CD14-positive monocyte (primary cell): ENCODE data around the gene RIMBP2. TPM values are rescaled to one million over a fixed set of nuclear protein-coding genes. Genes with fewer than 3 reads are reported as not detected.

Experiments
- DNase-seq, 3 donors: peaks; one replicate each; pipeline ENCODE4 v3.0.0-alpha.2; 2011 to 2022
- H2AFZ ChIP-seq: 2 replicates; pipeline ENCODE4 v1.6.0; 2012; ENCODE audit warnings: mild to moderate bottlenecking, low read depth, low read length, inconsistent platforms; ENCODE audit not compliant: insufficient read depth, poor library complexity, severe bottlenecking
- H3K27ac ChIP-seq, 2 donors: 1 replicate in 1 of 2; 2 replicates in 1 of 2; pipeline ENCODE4 v1.5.1; 2012 to 2013; ENCODE audit warnings: low read length in 2 of 2, control low read depth in 1 of 2, inconsistent platforms in 1 of 2, low read depth in 1 of 2, mild to moderate bottlenecking in 1 of 2
- H3K27me3 ChIP-seq, 2 donors: one replicate each; pipeline versions ENCODE4 v1.6.0 to v1.6.1; 2011 to 2013; ENCODE audit warnings: low read length in 2 of 2; ENCODE audit not compliant: control insufficient read depth in 2 of 2, insufficient read depth in 2 of 2
- H3K36me3 ChIP-seq, 2 donors: replicated peaks in 1 of 2; 1 replicate in 1 of 2; 2 replicates in 1 of 2; pipeline versions ENCODE4 v1.5.1 to v1.6.1; 2012 to 2013; ENCODE audit warnings: low read length in 2 of 2, control low read depth in 1 of 2, inconsistent platforms in 1 of 2, mild to moderate bottlenecking in 1 of 2; ENCODE audit not compliant: insufficient read depth in 2 of 2, control insufficient read depth in 1 of 2
- H3K4me1 ChIP-seq, 2 donors: 1 replicate in 1 of 2; 2 replicates in 1 of 2; pipeline versions ENCODE4 v1.5.1 to v1.6.1; 2012 to 2013; ENCODE audit warnings: low read length in 2 of 2, control low read depth in 1 of 2, inconsistent platforms in 1 of 2, mild to moderate bottlenecking in 1 of 2, moderate library complexity in 1 of 2; ENCODE audit not compliant: insufficient read depth in 2 of 2, control insufficient read depth in 1 of 2
- H3K4me2 ChIP-seq: replicated peaks from 2 replicates; pipeline ENCODE3; 2012; ENCODE audit warnings: low read length, moderate library complexity, mild to moderate bottlenecking; ENCODE audit not compliant: poor library complexity, severe bottlenecking; ENCODE audit errors: extremely low read depth
- H3K4me3 ChIP-seq, 3 experiments: fragments of 200-600 bp in 1 of 3; sonication (generic) in 1 of 3; replicated peaks in 1 of 3; 1 replicate in 2 of 3; 2 replicates in 1 of 3; pipeline ENCODE4 v1.5.1; 2011 to 2013; ENCODE audit warnings: low read length in 3 of 3, mild to moderate bottlenecking in 3 of 3, control low read depth in 2 of 3, low read depth in 2 of 3, inconsistent platforms in 1 of 3, moderate library complexity in 1 of 3
- H3K79me2 ChIP-seq: 2 replicates; pipeline ENCODE4 v1.6.0; 2012; ENCODE audit warnings: mild to moderate bottlenecking, control low read depth, inconsistent platforms, low read length, moderate library complexity; ENCODE audit not compliant: insufficient read depth
- H3K9ac ChIP-seq: 2 replicates; pipeline ENCODE4 v1.6.0; 2017; ENCODE audit warnings: low read length, mild to moderate bottlenecking; ENCODE audit not compliant: insufficient read depth, poor library complexity, severe bottlenecking
- H3K9me3 ChIP-seq, 2 donors: replicated peaks in 1 of 2; 1 replicate in 1 of 2; 2 replicates in 1 of 2; pipeline versions ENCODE4 v1.5.1 to v1.6.1; 2012 to 2013; ENCODE audit warnings: low read length in 2 of 2, control low read depth in 1 of 2; ENCODE audit not compliant: control insufficient read depth in 1 of 2, insufficient read depth in 1 of 2
- H4K20me1 ChIP-seq: 2 replicates; pipeline ENCODE4 v1.6.0; 2012; ENCODE audit warnings: mild to moderate bottlenecking, low read length, control low read depth, moderate library complexity; ENCODE audit not compliant: insufficient read depth
- H3K27ac Mint-ChIP-seq, 7 donors: one replicate each; pipeline ENCODE4 v1.8.0; 2020; ENCODE audit warnings: mild to moderate bottlenecking in 7 of 7, mixed read lengths in 7 of 7, moderate library complexity in 6 of 7, inconsistent platforms in 2 of 7
- H3K27me3 Mint-ChIP-seq, 3 donors: one replicate each; pipeline ENCODE4 v1.8.0; 2021 to 2022; ENCODE audit warnings: low read depth in 3 of 3, mild to moderate bottlenecking in 3 of 3, mixed read lengths in 3 of 3, moderate library complexity in 3 of 3, inconsistent platforms in 1 of 3
- H3K36me3 Mint-ChIP-seq, 2 donors: one replicate each; pipeline ENCODE4 v1.8.0; 2020; ENCODE audit warnings: mixed read lengths in 2 of 2, inconsistent platforms in 1 of 2, mild to moderate bottlenecking in 1 of 2
- H3K4me1 Mint-ChIP-seq: one replicate; pipeline ENCODE4 v1.8.0; 2020; ENCODE audit warnings: mild to moderate bottlenecking, mixed read lengths
- H3K4me3 Mint-ChIP-seq, 2 donors: one replicate each; pipeline ENCODE4 v1.8.0; 2020; ENCODE audit warnings: mild to moderate bottlenecking in 2 of 2, mixed read lengths in 2 of 2, moderate library complexity in 1 of 2
- H3K9me3 Mint-ChIP-seq, 7 donors: one replicate each; pipeline ENCODE4 v1.8.0; 2020 to 2022; ENCODE audit warnings: mixed read lengths in 7 of 7, mild to moderate bottlenecking in 6 of 7, moderate library complexity in 6 of 7, inconsistent platforms in 2 of 7
- CTCF ChIP-seq: fragments of 200-600 bp; IDR thresholded peaks from one replicate; pipeline ENCODE4 v1.8.0; 2022; ENCODE audit warnings: antibody characterized with exemption, mild to moderate bottlenecking
- WGBS: methylation state at CpG from one replicate; pipeline ENCODE4 v1.1.5; 2013; ENCODE audit warnings: missing lambda C conversion rate; ENCODE audit not compliant: insufficient coverage; 5-methylcytosine and 5-hydroxymethylcytosine counted together
- intact Hi-C, 2 donors: fragments of 100-400 bp; cut with micrococcal nuclease; formaldehyde crosslinking; loops; one replicate each; pipeline versions ENCODE4 v1.15.0 to v1.15.1; 2023
- polyA plus RNA-seq, 3 donors: library from polyadenylated mRNA; depleted of rRNA in 1 of 3; unstranded in 2 of 3; stranded (reverse) in 1 of 3; fragments of 300-500 nt in 2 of 3; fragments of >200 nt in 1 of 3; fragmentation: Illumina TruSeq in 2 of 3; gene quantifications; 1 replicate in 2 of 3; 2 replicates in 1 of 3; pipeline ENCODE4 v1.2.3, GENCODE V29; 2012 to 2021

RIMBP2 gene
- polyA plus RNA-seq, 3 donors, result not detected

- Mint-ChIP-seq H3K27ac (no peak overlapping the region), H3K27me3 (peaks cover 2 to 3% (median 2%) of the 10 kb centered on the region in 3 donors), H3K4me1 (no peaks in the 10 kb centered on the region), H3K4me3 (no peak overlapping the region), H3K9me3 (peaks cover 0 to 10% (median 5%) of the 10 kb centered on the region in 7 donors), H3K36me3 (no peaks in the 10 kb centered on the region)
- intact Hi-C loops, result no loop called here
- Histone ChIP-seq H3K27ac (no peak overlapping the region), H3K4me1 (no peaks in the 10 kb centered on the region), H3K9ac (no peak overlapping the region), H3K4me3 (no peak overlapping the region), H3K9me3 (no peaks in the 10 kb centered on the region), H2AFZ (no peak overlapping the region), H3K36me3 (no peaks in the 10 kb centered on the region), H3K27me3 (no peaks in the 10 kb centered on the region), H4K20me1 (no peaks in the 10 kb centered on the region), H3K79me2 (no peaks in the 10 kb centered on the region), H3K4me2 (no peak overlapping the region)
- TF ChIP-seq CTCF, result no peak
- DNase-seq, result no peak
- 85% methylated on average over 11 of the region's 12 CpGs for WGBS
Observed at GRCh38 chr12:130511285-130511684, 204.8 kb downstream of the RIMBP2 start.

- H3K27me3 Mint-ChIP-seq, result peaks cover 2 to 3% (median 2%) of the 10 kb centered on the region in 3 donors
- intact Hi-C loops, result no loop called here
Observed at GRCh38 chr12:130509454-130509853, 206.6 kb downstream of the RIMBP2 start.

More at GRCh38 chr12:130509454-130509853, 206.6 kb downstream of the RIMBP2 start:
- 65% methylated on average over 2 of the region's 5 CpGs for WGBS
- DNase-seq, result no peak
- H3K79me2 ChIP-seq, result no peaks in the 10 kb centered on the region
- H3K4me1 Mint-ChIP-seq, result no peaks in the 10 kb centered on the region
- no peaks in the 10 kb centered on the region for H3K36me3 Mint-ChIP-seq
- H3K36me3 ChIP-seq, result no peaks in the 10 kb centered on the region
- no peak overlapping the region for H3K4me3 ChIP-seq
- no peak overlapping the region for H3K27ac Mint-ChIP-seq
- H3K27ac ChIP-seq, result no peak overlapping the region
- no peak for TF ChIP-seq CTCF
- no peaks in the 10 kb centered on the region for H3K4me1 ChIP-seq
- peaks cover 0 to 4% (median 4%) of the 10 kb centered on the region in 7 donors for H3K9me3 Mint-ChIP-seq
- no peaks in the 10 kb centered on the region for H3K27me3 ChIP-seq
- no peaks in the 10 kb centered on the region for H3K9me3 ChIP-seq
- no peak overlapping the region for H3K4me2 ChIP-seq
- H4K20me1 ChIP-seq, result no peaks in the 10 kb centered on the region
- H3K4me3 Mint-ChIP-seq, result no peak overlapping the region
- no peak overlapping the region for H2AFZ ChIP-seq
- no peak overlapping the region for H3K9ac ChIP-seq
